ENCODE measurements around the gene DYTN. TPM values are rescaled to one million over a fixed set of nuclear protein-coding genes. Genes with fewer than 3 reads are reported as not detected.

The DYTN gene
- total and polyA plus RNA-seq, 2 donors (not counting 3 experiments of a cell fraction or from before 2014, with no cell fraction given) = 0.06 to 0.62 TPM

DNA sequence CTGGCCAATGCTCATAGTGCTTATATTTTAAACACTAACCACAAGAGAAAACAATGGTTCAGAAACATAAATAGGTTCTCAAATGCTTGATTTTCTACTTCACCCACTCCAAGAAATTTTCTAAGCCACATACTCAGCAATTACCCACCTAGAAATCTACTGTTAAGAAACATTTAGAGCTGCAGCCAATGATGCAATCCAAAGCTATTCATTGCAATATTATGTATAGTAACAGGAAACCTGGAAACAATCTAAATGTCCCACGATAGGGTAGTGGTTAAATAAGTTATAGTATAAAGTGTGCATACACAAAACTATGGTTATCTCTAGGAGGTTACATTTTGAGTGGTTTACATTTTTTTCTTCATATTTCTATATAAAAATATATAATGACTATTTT lies 70.2 kb downstream of the DYTN start:
- Histone ChIP-seq H3K27me3 (ENCODE audit: control insufficient read depth in 2 of 2, insufficient read depth in 2 of 2, low read length in 2 of 2) (peaks cover 0 to 2% of the 10 kb centered on the region in 2 experiments), H3K9me3 (replicated peaks; ENCODE audit: control insufficient read depth, insufficient read depth, low read length) (no peaks in the 10 kb centered on the region), H4K20me1 (replicated peaks; ENCODE audit: control insufficient read depth, extremely low read depth, insufficient read depth, low read length) (no peaks in the 10 kb centered on the region), H3K27ac (ENCODE audit: insufficient read depth, low read depth, low read length) (no peak overlapping the region), H2AFZ (ENCODE audit: low read depth, low read length) (no peak overlapping the region), H3K4me1 (ENCODE audit: control insufficient read depth, extremely low read depth, insufficient read depth, low read length) (no peaks in the 10 kb centered on the region), H3K4me2 (ENCODE audit: insufficient read depth, low read length) (no peak overlapping the region), H3K79me2 (ENCODE audit: control insufficient read depth, insufficient read depth, low read length) (no peaks in the 10 kb centered on the region), H3K36me3 (ENCODE audit: control insufficient read depth in 2 of 2, extremely low read depth in 1 of 2, insufficient read depth in 2 of 2, low read length in 2 of 2) (no peaks in the 10 kb centered on the region), H3K9ac (replicated peaks; ENCODE audit: extremely low read depth, insufficient read depth, low read length) (no peak overlapping the region), H3K9me1 (replicated peaks; ENCODE audit: control insufficient read depth, extremely low read depth, insufficient read depth, low read length) (no peaks in the 10 kb centered on the region), H3K4me3 (replicated peaks in 1 of 3; ENCODE audit: insufficient read depth in 1 of 3, low read depth in 1 of 3, low read length in 3 of 3) (no peak overlapping the region)
- ChIA-PET CTCF (no interaction called here), POLR2A (no interaction called here)
- intact Hi-C loops (cut with micrococcal nuclease) = no loop called here
- no TSS peak for BruUV-seq (replicated peaks)
- DNase-seq (ENCODE audit: low read depth, low spot score) (no peak), FAIRE-seq (no peak)
- no peak for TF ChIP-seq MYC (IDR thresholded peaks at IDR 0.05; ENCODE audit: low read depth, low read length)
- no peak for TF ChIP-seq GATA2 (IDR thresholded peaks at IDR 0.05; ENCODE audit: insufficient read depth, insufficient read length, low read depth, low read length)
- TF ChIP-seq FOS (IDR thresholded peaks at IDR 0.05; ENCODE audit: borderline replicate concordance, insufficient read depth, low read length) = no peak
- TF ChIP-seq POLR2AphosphoS5 (IDR thresholded peaks at IDR 0.05; ENCODE audit: insufficient read depth, low read depth, low read length) = no peak
- no peak for TF ChIP-seq POLR2A (IDR thresholded peaks at IDR 0.05; ENCODE audit: low read depth, low read length)
- TF ChIP-seq JUN (IDR thresholded peaks at IDR 0.05; ENCODE audit: borderline replicate concordance, insufficient read depth, insufficient read length, low read depth) = no peak
- TF ChIP-seq MAX (IDR thresholded peaks at IDR 0.05; ENCODE audit: insufficient read depth, insufficient read length) = no peak
- TF ChIP-seq EZH2 (IDR thresholded peaks at IDR 0.05; ENCODE audit: borderline replicate concordance, low read depth, low read length, severe bottlenecking) = no peak
- no peak for TF ChIP-seq CTCF (IDR thresholded peaks at IDR 0.05; ENCODE audit: extremely low read depth in 1 of 2, insufficient read depth in 1 of 2, low read depth in 1 of 2, low read length in 2 of 2)
- dilution Hi-C loops (cut with MboI; ENCODE audit: extremely low pct_ligation_motif_present, low sequenced_read_pairs) = no loop called here

All from endothelial cell of umbilical vein (primary cell).